GM19455 (cell line): ENCODE measurements around the gene UBL7.
"Not testable (repeated sequence)": the region's sequence is repeated elsewhere in the genome, so short reads cannot be mapped to it uniquely, and the experiment has no call there.

Experiments
- ATAC-seq: cut with Tn5 transposase; IDR thresholded peaks from one replicate; pipeline ENCODE4 v1.9.1; 2021; ENCODE audit not compliant: unreplicated experiment

Gene UBL7

GRCh38 chr15:74464897-74465296, 3.9 kb upstream of the UBL7 start:
- no peak for ATAC-seq

- no peak for ATAC-seq
Observed at GRCh38 chr15:74464216-74464615, 3.3 kb upstream of the UBL7 start.

- ATAC-seq = no peak
Observed at GRCh38 chr15:74463634-74464033, 2.7 kb upstream of the UBL7 start.

GRCh38 chr15:74461847-74462511, 1.0 kb upstream of the UBL7 start:
- no peak for ATAC-seq

- no peak for ATAC-seq
Observed at GRCh38 chr15:74460298-74460697, 662 bp downstream of the UBL7 start.

GRCh38 chr15:74459798-74460197, 1.2 kb downstream of the UBL7 start:
- ATAC-seq = not testable (repeated sequence)

- no peak for ATAC-seq
Observed at GRCh38 chr15:74458473-74458872, 2.5 kb downstream of the UBL7 start.

- not testable (repeated sequence) for ATAC-seq
Observed at GRCh38 chr15:74457036-74457435, 3.9 kb downstream of the UBL7 start.

- no peak for ATAC-seq
Observed at GRCh38 chr15:74454764-74455500, 6.0 kb downstream of the UBL7 start.

- no peak for ATAC-seq
Observed at GRCh38 chr15:74453925-74454763, 6.8 kb downstream of the UBL7 start.

- ATAC-seq = no peak
Observed at GRCh38 chr15:74451861-74452835, 8.8 kb downstream of the UBL7 start.

GRCh38 chr15:74451322-74451721, 9.6 kb downstream of the UBL7 start:
- no peak for ATAC-seq

- ATAC-seq = no peak
Observed at GRCh38 chr15:74449643-74450205, 11.2 kb downstream of the UBL7 start.

- ATAC-seq = no peak
Observed at GRCh38 chr15:74449095-74449494, 11.9 kb downstream of the UBL7 start.

GRCh38 chr15:74445816-74446763, 14.9 kb downstream of the UBL7 start:
- ATAC-seq = no peak

GRCh38 chr15:74444106-74445062, 16.6 kb downstream of the UBL7 start:
- ATAC-seq = no peak

- no peak for ATAC-seq
Observed at GRCh38 chr15:74443100-74443909, 17.7 kb downstream of the UBL7 start.
